HCT116 (cell line): ENCODE data around the gene OR9Q1. TPM values are rescaled to one million over a fixed set of nuclear protein-coding genes. Genes with fewer than 3 reads are reported as not detected.

Experiments used
- ATAC-seq: fragments of 200-7000 bp; cut with Tn5 transposase; 2 replicates; pipeline ENCODE4 v1.9.1; 2020; ENCODE audit warnings: mild to moderate bottlenecking, moderate library complexity
- BruUV-seq: library from RNA; stranded (reverse); fragments of 400-500 nt; replicated peaks from 2 replicates; lab custom pipeline; 2021; lab: Mats Ljungman, UMichigan
- CTCF ChIA-PET: fragments of 300-600 bp; sonication (Branson Sonifier 250); formaldehyde crosslinking; loops from one replicate; lab custom pipeline; 2021; ENCODE audit warnings: antibody characterized with exemption; lab: Charles Lee
- POLR2A ChIA-PET: fragments of 300-600, 350-600 bp; sonication (Branson Sonifier 250); formaldehyde crosslinking; loops from one replicate; lab custom pipeline; 2021; ENCODE audit warnings: antibody characterized with exemption; lab: Charles Lee
- RAD21 ChIA-PET, 2 experiments: fragments of 300-600 bp; sonication (Branson Sonifier 250); formaldehyde crosslinking; loops; one replicate each; lab custom pipeline; 2023; ENCODE audit warnings: low total read pairs in 2 of 2; ENCODE audit not compliant: uncharacterized antibody in 2 of 2, unreplicated experiment in 2 of 2, low non-redundant PET in 1 of 2; lab: Charles Lee
- DNase-seq: peaks from one replicate; pipeline ENCODE4 v3.0.0-alpha.2; 2010; ENCODE audit warnings: low read depth, low spot score
- H2AFZ ChIP-seq: fragments of 200-600 bp; shearing (Covaris generic), sonication (generic); 2 replicates; pipeline ENCODE4 v1.6.1; 2017; ENCODE audit warnings: low read depth, mixed run types, mixed read lengths, antibody characterized with exemption, low read length; ENCODE audit not compliant: poor library complexity, severe bottlenecking
- H3K27ac ChIP-seq: 2 replicates; pipeline ENCODE4 v1.5.1; 2012; ENCODE audit warnings: low read depth, low read length
- H3K27me3 ChIP-seq: fragments of 200-600 bp; sonication (generic); 2 replicates; pipeline ENCODE4 v1.6.1; 2016; ENCODE audit warnings: mixed run types, low read length, mixed read lengths; ENCODE audit not compliant: insufficient read depth
- H3K36me3 ChIP-seq, 2 experiments: fragments of 200-500 bp in 1 of 2; fragments of 200-600 bp in 1 of 2; sonication (Bioruptor generic) in 1 of 2; sonication (generic) in 1 of 2; 2 replicates each; pipeline versions ENCODE4 v1.5.1 to v1.6.1; 2014 to 2016; ENCODE audit warnings: low read length in 2 of 2, inconsistent platforms in 1 of 2, mixed read lengths in 1 of 2, mixed run types in 1 of 2; ENCODE audit not compliant: insufficient read depth in 2 of 2, control insufficient read depth in 1 of 2
- H3K4me1 ChIP-seq, 2 experiments: fragments of 200-600 bp in 1 of 2; sonication (generic) in 1 of 2; 2 replicates each; pipeline versions ENCODE4 v1.5.1 to v1.6.1; 2012 to 2017; ENCODE audit warnings: low read length in 2 of 2, inconsistent platforms in 1 of 2, mild to moderate bottlenecking in 1 of 2, mixed read lengths in 1 of 2, mixed run types in 1 of 2, moderate library complexity in 1 of 2; ENCODE audit not compliant: insufficient read depth in 2 of 2, control insufficient read depth in 1 of 2
- H3K4me2 ChIP-seq: fragments of 200-600 bp; sonication (generic); 2 replicates; pipeline ENCODE4 v1.6.1; 2017; ENCODE audit warnings: mixed run types, low read length, mixed read lengths
- H3K4me3 ChIP-seq, 2 experiments: fragments of 200-600 bp in 1 of 2; sonication (generic) in 1 of 2; replicated peaks in 1 of 2; 2 replicates each; pipeline ENCODE4 v1.5.1; 2011 to 2016; ENCODE audit warnings: low read length in 2 of 2, control low read depth in 1 of 2, low read depth in 1 of 2, mild to moderate bottlenecking in 1 of 2, mixed read lengths in 1 of 2, mixed run types in 1 of 2
- H3K79me2 ChIP-seq: fragments of 200-600 bp; sonication (generic); 2 replicates; pipeline ENCODE4 v1.6.1; 2017; ENCODE audit warnings: mild to moderate bottlenecking, mixed run types, low read length, moderate library complexity, mixed read lengths; ENCODE audit not compliant: insufficient read depth
- H3K9ac ChIP-seq: fragments of 200-600 bp; sonication (generic); 2 replicates; pipeline ENCODE4 v1.6.1; 2016; ENCODE audit warnings: low read length, mixed read lengths
- H3K9me2 ChIP-seq: fragments of 200-600 bp; sonication (generic), shearing (Covaris generic); 2 replicates; pipeline ENCODE4 v1.6.1; 2017; ENCODE audit warnings: mixed run types, mild to moderate bottlenecking, moderate library complexity; ENCODE audit not compliant: insufficient read depth
- H3K9me3 ChIP-seq, 2 experiments: fragments of 200-500 bp in 1 of 2; fragments of 200-600 bp in 1 of 2; sonication (Bioruptor generic) in 1 of 2; sonication (generic) in 1 of 2; 2 replicates each; pipeline ENCODE4 v1.6.1; 2014 to 2017; ENCODE audit warnings: low read length in 2 of 2, mixed read lengths in 2 of 2, inconsistent platforms in 1 of 2, low read depth in 1 of 2, mild to moderate bottlenecking in 1 of 2, mixed run types in 1 of 2, moderate library complexity in 1 of 2; ENCODE audit not compliant: control insufficient read depth in 1 of 2, insufficient read depth in 1 of 2
- H4K20me1 ChIP-seq: fragments of 200-600 bp; sonication (generic), shearing (Covaris generic); 2 replicates; pipeline ENCODE4 v1.6.1; 2017; ENCODE audit warnings: mixed run types, mild to moderate bottlenecking, moderate library complexity; ENCODE audit not compliant: insufficient read depth
- CBX3 ChIP-seq: IDR thresholded peaks from 2 replicates; pipeline ENCODE4 v1.6.1; 2012; ENCODE audit warnings: low read depth
- EGR1 ChIP-seq: IDR thresholded peaks from 2 replicates; pipeline ENCODE4 v1.6.1; 2012; ENCODE audit warnings: low read depth
- EZH2 ChIP-seq: fragments of 200-600 bp; sonication (generic); IDR thresholded peaks from 2 replicates; pipeline ENCODE4 v1.6.1; 2017; ENCODE audit warnings: antibody characterized with exemption, mixed run types
- FOSL1 ChIP-seq: IDR thresholded peaks from 2 replicates; pipeline ENCODE4 v1.6.1; 2012; ENCODE audit warnings: low read depth
- POLR2A ChIP-seq: IDR thresholded peaks from 2 replicates; pipeline ENCODE4 v1.7.0; 2011; ENCODE audit warnings: borderline replicate concordance; ENCODE audit not compliant: insufficient read depth, insufficient read length; ENCODE audit errors: extremely low read depth
- POLR2AphosphoS5 ChIP-seq: IDR thresholded peaks from 2 replicates; pipeline ENCODE4 v1.6.1; 2011; ENCODE audit warnings: mild to moderate bottlenecking, low read depth, low read length, moderate library complexity
- TCF7L2 ChIP-seq: IDR thresholded peaks from 2 replicates; pipeline ENCODE4 v1.7.0; 2011; ENCODE audit warnings: borderline replicate concordance, inconsistent platforms; ENCODE audit not compliant: insufficient read depth, insufficient read length; ENCODE audit errors: extremely low read depth
- YY1 ChIP-seq: IDR thresholded peaks from 2 replicates; pipeline ENCODE4 v1.6.1; 2011; ENCODE audit warnings: low read length, low read depth, moderate library complexity, mild to moderate bottlenecking; ENCODE audit not compliant: insufficient replicate concordance; ENCODE audit errors: extremely low read depth
- ZFX ChIP-seq: fragments of 450-650 bp; IDR thresholded peaks from 2 replicates; pipeline ENCODE4 v1.6.1; 2017
- ZNF274 ChIP-seq: fragments of 200-500 bp; sonication (Bioruptor generic); IDR thresholded peaks from 2 replicates; pipeline ENCODE4 v1.6.1; 2014; ENCODE audit warnings: mild to moderate bottlenecking, low read depth, low read length, inconsistent platforms
- intact Hi-C: fragments of 100-400 bp; cut with micrococcal nuclease; formaldehyde crosslinking; loops from 2 replicates; pipeline ENCODE4 v1.10.0; 2022
- total RNA-seq: library from RNA; stranded (reverse); gene quantifications from one replicate; pipeline ENCODE4 v1.2.1, GENCODE V29; 2021; ENCODE audit not compliant: unreplicated experiment
- TF ChIP-seq, protein P1 (sequence below): IDR thresholded peaks from 2 replicates; pipeline ENCODE4 v1.6.1; 2012
- TF ChIP-seq, protein P2 (sequence below): IDR thresholded peaks from 2 replicates; pipeline ENCODE4 v1.6.1; 2012; ENCODE audit warnings: low read depth
- TF ChIP-seq, protein P3 (sequence below): IDR thresholded peaks from 2 replicates; pipeline ENCODE4 v1.6.1; 2011; ENCODE audit warnings: mild to moderate bottlenecking, low read length, moderate library complexity; ENCODE audit not compliant: insufficient replicate concordance; ENCODE audit errors: extremely low read depth

Gene OR9Q1
- total RNA-seq, 1 experiment from 2014 or later, result not detected

DNA sequence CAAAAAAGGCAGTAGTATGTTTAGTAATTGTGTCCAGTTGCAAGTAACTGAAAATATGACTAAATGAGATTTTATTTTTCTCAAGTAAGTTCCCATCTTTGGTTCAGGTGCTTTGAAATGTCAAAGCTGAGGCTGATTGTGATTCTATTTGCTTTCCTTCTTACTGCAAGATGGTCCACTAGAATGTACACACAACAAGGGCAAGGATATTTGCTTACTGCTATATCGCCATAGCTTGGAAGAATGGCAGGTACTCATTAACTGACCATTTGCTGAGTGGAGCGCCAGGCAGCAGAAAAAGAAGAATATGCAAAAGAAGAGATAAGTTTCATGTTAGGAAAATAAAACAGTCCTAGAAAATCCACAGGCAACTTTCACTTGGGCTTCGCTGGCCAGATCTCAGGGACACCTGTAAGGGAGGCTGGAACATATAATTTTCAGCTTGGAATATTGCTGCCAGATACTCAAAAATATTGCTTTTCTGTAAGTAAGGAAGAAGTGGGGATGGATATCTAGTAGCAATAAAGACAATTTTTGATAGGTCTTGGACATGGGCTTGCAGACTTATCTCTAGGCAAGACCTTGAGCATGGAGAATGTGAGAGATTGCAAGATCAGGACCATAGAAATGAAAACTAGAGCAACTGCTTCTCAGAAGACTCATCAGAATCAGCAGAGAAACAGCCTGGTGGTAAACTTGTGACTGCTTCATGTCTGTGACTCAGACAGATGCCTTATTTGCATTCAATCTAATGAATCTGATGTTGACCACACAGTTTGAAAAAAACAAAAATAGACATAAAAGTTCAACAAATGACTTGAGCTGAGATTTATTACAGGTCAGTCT, 44.8 kb upstream of the OR9Q1 start:
- Histone ChIP-seq H3K9me3 (no peaks in the 10 kb centered on the region), H3K79me2 (no peaks in the 10 kb centered on the region), H3K4me2 (no peak overlapping the region), H2AFZ (no peak overlapping the region), H3K9me2 (no peaks in the 10 kb centered on the region), H3K4me1 (no peaks in the 10 kb centered on the region), H4K20me1 (no peaks in the 10 kb centered on the region; the same call in 1 of the 2 replicates), H3K9ac (no peak overlapping the region), H3K27ac (no peak overlapping the region), H3K4me3 (no peak overlapping the region), H3K27me3 (peaks cover 32% of the 10 kb centered on the region), H3K36me3 (no peaks in the 10 kb centered on the region)
- ChIA-PET RAD21 (no interaction called here), POLR2A (no interaction called here), CTCF (no interaction called here)
- intact Hi-C loops, result no loop called here
- ATAC-seq (no peak), DNase-seq (no peak)
- no peak for TF ChIP-seq ZNF274
- TF ChIP-seq, protein P1, sequence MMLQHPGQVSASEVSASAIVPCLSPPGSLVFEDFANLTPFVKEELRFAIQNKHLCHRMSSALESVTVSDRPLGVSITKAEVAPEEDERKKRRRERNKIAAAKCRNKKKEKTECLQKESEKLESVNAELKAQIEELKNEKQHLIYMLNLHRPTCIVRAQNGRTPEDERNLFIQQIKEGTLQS, result no peak
- no peak for TF ChIP-seq ZFX
- TF ChIP-seq, protein P2, sequence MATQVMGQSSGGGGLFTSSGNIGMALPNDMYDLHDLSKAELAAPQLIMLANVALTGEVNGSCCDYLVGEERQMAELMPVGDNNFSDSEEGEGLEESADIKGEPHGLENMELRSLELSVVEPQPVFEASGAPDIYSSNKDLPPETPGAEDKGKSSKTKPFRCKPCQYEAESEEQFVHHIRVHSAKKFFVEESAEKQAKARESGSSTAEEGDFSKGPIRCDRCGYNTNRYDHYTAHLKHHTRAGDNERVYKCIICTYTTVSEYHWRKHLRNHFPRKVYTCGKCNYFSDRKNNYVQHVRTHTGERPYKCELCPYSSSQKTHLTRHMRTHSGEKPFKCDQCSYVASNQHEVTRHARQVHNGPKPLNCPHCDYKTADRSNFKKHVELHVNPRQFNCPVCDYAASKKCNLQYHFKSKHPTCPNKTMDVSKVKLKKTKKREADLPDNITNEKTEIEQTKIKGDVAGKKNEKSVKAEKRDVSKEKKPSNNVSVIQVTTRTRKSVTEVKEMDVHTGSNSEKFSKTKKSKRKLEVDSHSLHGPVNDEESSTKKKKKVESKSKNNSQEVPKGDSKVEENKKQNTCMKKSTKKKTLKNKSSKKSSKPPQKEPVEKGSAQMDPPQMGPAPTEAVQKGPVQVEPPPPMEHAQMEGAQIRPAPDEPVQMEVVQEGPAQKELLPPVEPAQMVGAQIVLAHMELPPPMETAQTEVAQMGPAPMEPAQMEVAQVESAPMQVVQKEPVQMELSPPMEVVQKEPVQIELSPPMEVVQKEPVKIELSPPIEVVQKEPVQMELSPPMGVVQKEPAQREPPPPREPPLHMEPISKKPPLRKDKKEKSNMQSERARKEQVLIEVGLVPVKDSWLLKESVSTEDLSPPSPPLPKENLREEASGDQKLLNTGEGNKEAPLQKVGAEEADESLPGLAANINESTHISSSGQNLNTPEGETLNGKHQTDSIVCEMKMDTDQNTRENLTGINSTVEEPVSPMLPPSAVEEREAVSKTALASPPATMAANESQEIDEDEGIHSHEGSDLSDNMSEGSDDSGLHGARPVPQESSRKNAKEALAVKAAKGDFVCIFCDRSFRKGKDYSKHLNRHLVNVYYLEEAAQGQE, result no peak
- no peak for TF ChIP-seq CBX3
- TF ChIP-seq, protein P3, sequence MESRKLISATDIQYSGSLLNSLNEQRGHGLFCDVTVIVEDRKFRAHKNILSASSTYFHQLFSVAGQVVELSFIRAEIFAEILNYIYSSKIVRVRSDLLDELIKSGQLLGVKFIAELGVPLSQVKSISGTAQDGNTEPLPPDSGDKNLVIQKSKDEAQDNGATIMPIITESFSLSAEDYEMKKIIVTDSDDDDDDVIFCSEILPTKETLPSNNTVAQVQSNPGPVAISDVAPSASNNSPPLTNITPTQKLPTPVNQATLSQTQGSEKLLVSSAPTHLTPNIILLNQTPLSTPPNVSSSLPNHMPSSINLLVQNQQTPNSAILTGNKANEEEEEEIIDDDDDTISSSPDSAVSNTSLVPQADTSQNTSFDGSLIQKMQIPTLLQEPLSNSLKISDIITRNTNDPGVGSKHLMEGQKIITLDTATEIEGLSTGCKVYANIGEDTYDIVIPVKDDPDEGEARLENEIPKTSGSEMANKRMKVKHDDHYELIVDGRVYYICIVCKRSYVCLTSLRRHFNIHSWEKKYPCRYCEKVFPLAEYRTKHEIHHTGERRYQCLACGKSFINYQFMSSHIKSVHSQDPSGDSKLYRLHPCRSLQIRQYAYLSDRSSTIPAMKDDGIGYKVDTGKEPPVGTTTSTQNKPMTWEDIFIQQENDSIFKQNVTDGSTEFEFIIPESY, result no peak
- no peak for TF ChIP-seq POLR2AphosphoS5
- no peak for TF ChIP-seq TCF7L2
- TF ChIP-seq POLR2A, result no peak
- no peak for TF ChIP-seq EGR1
- no peak for TF ChIP-seq YY1
- no peak for TF ChIP-seq FOSL1
- TF ChIP-seq EZH2, result no peak
- no TSS peak for BruUV-seq
